Measurements from ENCODE around the gene PEX7.

DNA sequence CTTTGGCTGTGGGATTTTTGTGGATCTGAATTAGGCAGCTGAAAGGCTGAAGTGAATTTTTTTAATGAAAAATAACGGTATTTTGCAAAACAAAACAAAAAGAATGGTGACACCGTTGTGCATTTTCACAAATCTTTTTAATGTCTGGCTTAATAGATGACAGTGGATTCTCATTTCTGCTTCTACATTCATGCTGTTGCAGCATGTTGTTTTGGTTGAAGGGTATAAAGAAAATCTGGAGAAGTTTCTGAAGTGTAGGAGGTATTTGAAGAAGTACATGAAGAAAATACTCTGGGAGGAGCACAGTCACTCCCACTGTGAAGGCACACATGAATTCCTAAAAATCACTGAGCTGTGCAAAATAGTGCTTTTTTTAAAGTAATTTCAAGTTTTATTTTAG is 27.0 kb upstream of the PEX7 start:
- TF ChIP-seq, protein P1, sequence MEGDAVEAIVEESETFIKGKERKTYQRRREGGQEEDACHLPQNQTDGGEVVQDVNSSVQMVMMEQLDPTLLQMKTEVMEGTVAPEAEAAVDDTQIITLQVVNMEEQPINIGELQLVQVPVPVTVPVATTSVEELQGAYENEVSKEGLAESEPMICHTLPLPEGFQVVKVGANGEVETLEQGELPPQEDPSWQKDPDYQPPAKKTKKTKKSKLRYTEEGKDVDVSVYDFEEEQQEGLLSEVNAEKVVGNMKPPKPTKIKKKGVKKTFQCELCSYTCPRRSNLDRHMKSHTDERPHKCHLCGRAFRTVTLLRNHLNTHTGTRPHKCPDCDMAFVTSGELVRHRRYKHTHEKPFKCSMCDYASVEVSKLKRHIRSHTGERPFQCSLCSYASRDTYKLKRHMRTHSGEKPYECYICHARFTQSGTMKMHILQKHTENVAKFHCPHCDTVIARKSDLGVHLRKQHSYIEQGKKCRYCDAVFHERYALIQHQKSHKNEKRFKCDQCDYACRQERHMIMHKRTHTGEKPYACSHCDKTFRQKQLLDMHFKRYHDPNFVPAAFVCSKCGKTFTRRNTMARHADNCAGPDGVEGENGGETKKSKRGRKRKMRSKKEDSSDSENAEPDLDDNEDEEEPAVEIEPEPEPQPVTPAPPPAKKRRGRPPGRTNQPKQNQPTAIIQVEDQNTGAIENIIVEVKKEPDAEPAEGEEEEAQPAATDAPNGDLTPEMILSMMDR (IDR thresholded peaks at IDR 0.05 in 2 of 3, conservative IDR thresholded peaks at IDR 0.05 in 1 of 3; ENCODE audit: borderline replicate concordance in 1 of 3, insufficient read depth in 1 of 3, low read depth in 2 of 3, low read length in 2 of 3) = no peak
- TF ChIP-seq EZH2 (IDR thresholded peaks at IDR 0.05) (no peak), YY1 (IDR thresholded peaks at IDR 0.05; ENCODE audit: extremely low read depth, insufficient replicate concordance, low read depth, low read length) (no peak), POLR2A (IDR thresholded peaks at IDR 0.05; ENCODE audit: borderline replicate concordance, extremely low read depth, insufficient read depth, insufficient read length) (no peak), POLR2AphosphoS5 (IDR thresholded peaks at IDR 0.05; ENCODE audit: low read depth, low read length) (no peak), CEBPB (IDR thresholded peaks at IDR 0.05; ENCODE audit: low read depth) (no peak), SIN3A (IDR thresholded peaks at IDR 0.05; ENCODE audit: low read depth) (no peak), EZH2phosphoT487 (IDR thresholded peaks at IDR 0.05; ENCODE audit: borderline replicate concordance) (no peak), RAD21 (IDR thresholded peaks at IDR 0.05; ENCODE audit: low read depth) (no peak), SP1 (IDR thresholded peaks at IDR 0.05; ENCODE audit: low read depth) (no peak), EGR1 (IDR thresholded peaks at IDR 0.05; ENCODE audit: low read depth) (no peak)
- TF ChIP-seq, protein P2, sequence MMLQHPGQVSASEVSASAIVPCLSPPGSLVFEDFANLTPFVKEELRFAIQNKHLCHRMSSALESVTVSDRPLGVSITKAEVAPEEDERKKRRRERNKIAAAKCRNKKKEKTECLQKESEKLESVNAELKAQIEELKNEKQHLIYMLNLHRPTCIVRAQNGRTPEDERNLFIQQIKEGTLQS (IDR thresholded peaks at IDR 0.05) = no peak
- TF ChIP-seq, protein P3, sequence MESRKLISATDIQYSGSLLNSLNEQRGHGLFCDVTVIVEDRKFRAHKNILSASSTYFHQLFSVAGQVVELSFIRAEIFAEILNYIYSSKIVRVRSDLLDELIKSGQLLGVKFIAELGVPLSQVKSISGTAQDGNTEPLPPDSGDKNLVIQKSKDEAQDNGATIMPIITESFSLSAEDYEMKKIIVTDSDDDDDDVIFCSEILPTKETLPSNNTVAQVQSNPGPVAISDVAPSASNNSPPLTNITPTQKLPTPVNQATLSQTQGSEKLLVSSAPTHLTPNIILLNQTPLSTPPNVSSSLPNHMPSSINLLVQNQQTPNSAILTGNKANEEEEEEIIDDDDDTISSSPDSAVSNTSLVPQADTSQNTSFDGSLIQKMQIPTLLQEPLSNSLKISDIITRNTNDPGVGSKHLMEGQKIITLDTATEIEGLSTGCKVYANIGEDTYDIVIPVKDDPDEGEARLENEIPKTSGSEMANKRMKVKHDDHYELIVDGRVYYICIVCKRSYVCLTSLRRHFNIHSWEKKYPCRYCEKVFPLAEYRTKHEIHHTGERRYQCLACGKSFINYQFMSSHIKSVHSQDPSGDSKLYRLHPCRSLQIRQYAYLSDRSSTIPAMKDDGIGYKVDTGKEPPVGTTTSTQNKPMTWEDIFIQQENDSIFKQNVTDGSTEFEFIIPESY (IDR thresholded peaks at IDR 0.05; ENCODE audit: extremely low read depth, insufficient replicate concordance, low read length) = no peak

Measured in HCT116 (cell line).